HG03432 (cell line): ENCODE data around the gene NDOR1.
"Not testable (repeated sequence)": the region's sequence is repeated elsewhere in the genome, so short reads cannot be mapped to it uniquely, and the experiment has no call there.

Source experiments
- ATAC-seq: cut with Tn5 transposase; IDR thresholded peaks from one replicate; pipeline ENCODE4 v1.9.1; 2021; ENCODE audit warnings: mild to moderate bottlenecking, moderate library complexity; ENCODE audit not compliant: unreplicated experiment

Gene NDOR1

DNA sequence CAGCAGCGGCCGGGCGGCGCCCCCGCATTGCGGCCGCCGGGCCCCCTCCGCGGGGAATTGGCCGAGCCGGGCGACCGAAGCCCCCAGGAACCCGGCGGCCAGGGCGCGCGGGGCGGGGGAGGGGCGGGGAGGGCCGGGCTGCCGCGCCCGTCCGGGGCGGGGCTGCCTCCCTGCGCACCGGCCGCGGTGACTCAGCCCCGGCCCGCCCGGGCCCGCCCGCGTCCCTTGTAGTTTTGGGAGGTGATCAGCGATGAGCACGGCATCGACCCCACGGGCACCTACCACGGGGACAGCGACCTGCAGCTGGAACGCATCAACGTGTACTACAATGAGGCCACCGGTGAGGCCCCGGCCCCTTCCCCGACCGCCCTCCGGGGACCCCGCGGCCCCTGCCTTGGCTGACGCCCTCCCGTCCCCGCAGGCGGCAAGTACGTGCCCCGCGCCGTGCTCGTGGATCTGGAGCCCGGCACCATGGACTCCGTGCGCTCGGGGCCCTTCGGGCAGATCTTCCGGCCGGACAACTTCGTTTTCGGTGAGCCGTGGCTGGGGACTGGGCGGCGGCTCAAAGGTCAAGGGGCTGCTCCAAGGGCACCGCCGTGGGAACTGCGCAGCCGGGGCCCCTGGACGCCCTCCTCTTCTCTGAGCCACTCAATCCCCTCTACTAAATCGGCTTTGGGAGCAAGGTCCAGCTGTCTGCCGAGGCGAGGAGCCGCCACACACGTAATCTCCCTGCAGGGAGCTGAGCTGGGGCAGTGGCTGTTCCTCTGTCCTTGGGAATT lies 36.2 kb downstream of the NDOR1 start:
- ATAC-seq = peak; percentile 7

GRCh38 chr9:137242269-137243203 lies 37.0 kb downstream of the NDOR1 start:
- no peak for ATAC-seq

- ATAC-seq = not testable (repeated sequence)
Observed at GRCh38 chr9:137243266-137243625, 37.7 kb downstream of the NDOR1 start.

- no peak for ATAC-seq
Observed at GRCh38 chr9:137243626-137244485, 38.4 kb downstream of the NDOR1 start.

- ATAC-seq = no peak
Observed at GRCh38 chr9:137244486-137245449, 39.3 kb downstream of the NDOR1 start.

GRCh38 chr9:137245450-137246421 lies 40.2 kb downstream of the NDOR1 start:
- ATAC-seq = no peak

DNA sequence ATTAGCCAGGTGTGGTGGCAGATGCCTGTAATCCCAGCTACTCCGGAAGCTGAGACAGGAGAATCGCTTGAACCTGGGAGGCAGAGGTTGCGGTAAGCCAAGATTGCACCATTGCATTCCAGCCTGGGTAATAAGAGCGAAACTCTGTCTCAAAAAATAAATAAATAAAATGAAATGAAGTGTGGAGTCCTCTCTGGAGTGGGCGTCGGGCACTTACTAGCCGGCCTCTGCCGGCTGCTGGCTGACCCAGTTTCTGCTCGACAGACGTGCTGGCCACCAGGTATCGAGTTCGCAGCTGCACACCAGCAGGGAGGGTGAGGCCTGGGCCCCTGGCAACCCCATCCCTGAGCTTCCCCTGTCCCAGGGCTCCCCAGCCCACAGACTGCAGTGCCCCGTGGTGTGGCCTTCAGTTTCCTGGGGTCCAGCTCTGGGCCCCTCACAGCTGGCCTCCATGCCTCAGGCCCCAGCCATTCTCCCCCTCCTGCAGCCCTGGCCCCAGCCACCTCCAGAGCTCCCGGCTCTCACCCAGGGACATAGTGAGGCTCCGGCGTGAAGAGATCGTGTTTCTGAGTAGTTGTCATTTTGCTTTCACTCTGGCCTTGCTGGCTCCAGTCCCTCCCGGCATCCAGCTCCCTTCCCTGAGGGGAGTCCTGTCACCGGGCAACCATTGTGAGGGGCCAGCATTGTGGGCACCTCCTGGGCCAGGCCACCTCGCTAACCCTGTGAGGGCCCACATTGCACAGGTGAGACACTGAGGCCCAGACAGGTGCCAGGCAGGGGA lies 41.8 kb downstream of the NDOR1 start:
- ATAC-seq = no peak

DNA sequence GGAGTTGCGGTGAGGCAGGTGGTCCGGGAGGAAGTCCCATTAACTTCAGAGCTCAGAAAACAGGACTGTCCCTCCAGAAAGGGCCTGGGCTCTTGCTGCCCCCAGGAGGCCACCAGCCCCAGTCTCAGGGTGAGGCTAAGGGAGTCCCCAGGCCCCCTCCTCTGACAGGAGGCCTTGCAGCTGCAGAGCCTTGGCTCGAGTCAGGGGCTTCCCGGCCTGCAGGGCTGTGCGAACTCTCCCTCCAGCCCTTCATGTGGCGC lies 42.3 kb downstream of the NDOR1 start:
- no peak for ATAC-seq

- no peak for ATAC-seq
Observed at GRCh38 chr9:137250329-137251193, 45.1 kb downstream of the NDOR1 start.

GRCh38 chr9:137251194-137251461 lies 45.6 kb downstream of the NDOR1 start, which contains the start of gene STPG3:
STPG3 (plus strand) TSS chr9:137251286; CDS start chr9:137251287, 1 bp downstream.
- no peak for ATAC-seq

DNA sequence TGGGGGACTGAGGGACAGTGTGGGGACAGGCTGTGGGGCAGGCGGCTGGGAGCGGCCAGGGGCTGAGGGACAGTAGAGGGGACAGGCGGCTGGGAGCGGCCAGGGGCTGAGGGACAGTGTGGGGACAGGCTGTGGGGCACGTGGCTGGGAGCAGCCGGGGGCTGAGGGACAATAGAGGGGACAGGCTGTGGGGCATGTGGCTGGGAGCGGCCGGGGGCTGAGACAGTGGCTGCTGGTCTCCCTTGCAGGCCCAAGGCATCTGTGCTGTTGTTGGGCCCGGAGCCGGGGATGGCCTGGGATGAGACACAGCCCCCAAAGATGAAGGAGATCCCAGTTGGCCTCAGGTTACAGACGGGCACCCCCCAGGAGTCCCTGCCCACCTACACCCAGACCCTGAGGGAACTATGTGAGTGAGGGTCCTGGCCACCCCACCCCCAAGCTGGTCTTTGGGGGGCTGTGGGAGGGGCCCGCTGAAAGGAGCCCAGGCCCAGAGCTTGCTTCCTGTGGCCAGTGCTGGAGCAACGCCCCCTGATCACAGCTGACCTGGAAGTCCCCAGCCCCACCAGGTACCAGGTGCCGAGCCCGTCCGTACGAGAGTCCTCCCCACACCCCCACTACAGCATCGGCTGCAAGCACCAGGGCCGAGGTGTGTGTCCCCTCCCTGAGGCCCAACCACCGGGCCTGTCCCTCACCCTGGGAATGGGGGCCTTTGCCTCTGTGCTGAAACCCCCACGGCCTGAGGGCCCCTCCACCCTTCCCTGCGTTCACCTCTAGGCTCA lies 46.2 kb downstream of the NDOR1 start:
- no peak for ATAC-seq

- no peak for ATAC-seq
Observed at GRCh38 chr9:137252555-137253506, 47.3 kb downstream of the NDOR1 start.

DNA sequence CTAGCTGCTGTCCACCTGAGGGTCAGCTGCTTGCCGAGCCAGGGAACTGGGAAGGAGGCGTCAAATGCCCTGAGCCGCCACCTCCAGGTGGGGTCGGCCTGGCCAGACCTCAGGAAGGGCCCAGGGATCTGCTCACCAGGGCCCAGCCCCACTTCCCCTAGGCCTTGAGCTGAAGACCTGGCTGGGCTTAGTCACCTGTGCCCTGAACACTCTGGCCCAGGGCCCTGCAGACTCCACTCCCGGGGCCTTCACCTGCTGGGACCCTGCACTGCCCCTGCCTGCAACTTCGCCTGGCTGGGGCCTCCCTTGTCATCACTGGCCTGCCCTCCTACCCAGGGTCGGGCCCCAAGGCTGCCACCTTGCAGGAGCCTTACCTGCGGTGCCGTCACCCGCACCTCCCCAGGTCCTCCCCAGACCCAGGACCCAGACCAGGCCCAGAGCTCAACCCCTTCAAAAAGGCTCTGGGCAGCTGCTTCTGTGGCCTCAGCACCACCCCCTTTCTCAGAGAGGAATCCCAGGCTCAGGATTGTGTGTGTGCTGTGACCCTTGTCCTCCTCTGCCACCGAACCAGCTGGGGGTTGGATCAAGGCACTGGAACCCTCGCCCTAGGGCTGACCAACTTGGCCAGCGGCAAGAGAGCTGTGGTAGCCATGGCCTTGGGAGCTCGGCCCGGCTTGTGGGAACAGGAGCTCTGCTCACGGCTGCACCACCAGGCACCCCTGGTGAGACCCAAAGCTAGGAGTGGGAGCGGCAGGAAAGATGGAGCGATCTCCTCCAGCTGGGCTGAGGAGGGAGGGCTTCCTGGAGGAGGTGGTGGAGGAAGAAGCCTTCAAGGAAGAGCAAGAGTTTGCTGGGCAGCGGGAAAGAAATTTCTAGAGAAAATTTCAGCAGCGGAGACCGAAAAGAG lies 48.5 kb downstream of the NDOR1 start:
- no peak for ATAC-seq

GRCh38 chr9:137254624-137255447 lies 49.3 kb downstream of the NDOR1 start, which contains the start of gene NELFB:
NELFB (plus strand) TSS chr9:137255327.
- ATAC-seq = peak; percentile 75
